Spleen (tissue), 7 donors: ENCODE results near the gene MICU2.

Experiments used
- CTCF ChIP-seq, 11 experiments: fragments of 200-600 bp in 7 of 11; fragments of 450-650 bp in 4 of 11; sonication (generic) in 4 of 11; IDR thresholded peaks in 8 of 11; conservative IDR thresholded peaks in 3 of 11; 1 replicate in 7 of 11; 2 replicates in 4 of 11; pipeline versions ENCODE4 v1.4.0 to v1.8.0; 2016 to 2021; ENCODE audit warnings: antibody characterized with exemption in 11 of 11, inconsistent platforms in 4 of 11, mild to moderate bottlenecking in 1 of 11
- POLR2A ChIP-seq, 3 donors: fragments of 450-650 bp; IDR thresholded peaks; one replicate each; pipeline ENCODE4 v1.5.1; 2017; ENCODE audit warnings: antibody characterized with exemption in 3 of 3, mild to moderate bottlenecking in 1 of 3
- donor health status: DM: no; HTN: no; CAD: no; lungs with moderate emphysema.
- donor health status: DM: no; HTN: no; CAD: no.
- donor health status: DM: no; HTN: no; CAD: no.

- no peak for TF ChIP-seq CTCF (IDR thresholded peaks at IDR 0.05 in 8 of 11, conservative IDR thresholded peaks at IDR 0.05 in 3 of 11)
- no peak for TF ChIP-seq POLR2A (IDR thresholded peaks at IDR 0.05)
Measured at GRCh38 chr13:21446656-21447055, 157.3 kb downstream of the MICU2 start.
